Measurements from ENCODE around the gene TBX19.
A peak's percentile ranks its signal among the peaks of the same experiment; 100 is the strongest.
"Not testable (repeated sequence)": the region's sequence is repeated elsewhere in the genome, so short reads cannot be mapped to it uniquely, and the experiment has no call there.

Gene TBX19

DNA sequence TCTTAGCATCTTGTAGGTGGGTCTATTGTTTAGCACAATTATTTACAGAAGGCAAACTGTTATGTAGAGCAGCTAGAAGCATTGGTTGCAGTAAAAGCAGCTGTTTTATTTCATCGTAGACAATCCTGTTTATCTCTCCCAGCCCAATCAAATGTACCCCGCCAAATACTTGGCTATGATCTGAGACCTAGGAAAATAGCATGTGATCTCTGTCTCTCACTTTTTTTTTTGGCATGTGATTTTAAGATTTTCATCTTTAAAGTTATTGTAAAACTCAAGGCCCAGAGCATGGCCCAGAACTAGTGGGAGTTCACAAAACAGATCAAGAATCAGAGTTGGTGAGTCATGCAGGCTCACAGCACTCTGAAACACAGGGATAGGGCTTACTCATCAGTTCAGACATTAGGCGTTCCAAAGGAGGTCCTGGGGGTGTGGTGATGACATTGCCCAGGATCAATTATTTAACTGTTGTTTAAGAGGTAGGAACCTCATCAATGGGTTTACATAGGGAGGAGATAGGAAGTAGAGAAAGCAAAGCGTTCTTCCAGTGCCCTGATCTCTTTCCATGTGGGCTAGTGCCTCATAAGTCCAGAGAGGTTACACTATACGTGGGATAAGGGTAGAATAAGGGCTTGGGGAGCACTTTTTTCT, 40.2 kb downstream of the TBX19 start:
- no peak for DNase-seq (ENCODE audit: low read depth in 2 of 2)

- no peak for DNase-seq (ENCODE audit: low read depth in 2 of 2)
Measured at GRCh38 chr1:168321945-168322344, 41.3 kb downstream of the TBX19 start.

DNA sequence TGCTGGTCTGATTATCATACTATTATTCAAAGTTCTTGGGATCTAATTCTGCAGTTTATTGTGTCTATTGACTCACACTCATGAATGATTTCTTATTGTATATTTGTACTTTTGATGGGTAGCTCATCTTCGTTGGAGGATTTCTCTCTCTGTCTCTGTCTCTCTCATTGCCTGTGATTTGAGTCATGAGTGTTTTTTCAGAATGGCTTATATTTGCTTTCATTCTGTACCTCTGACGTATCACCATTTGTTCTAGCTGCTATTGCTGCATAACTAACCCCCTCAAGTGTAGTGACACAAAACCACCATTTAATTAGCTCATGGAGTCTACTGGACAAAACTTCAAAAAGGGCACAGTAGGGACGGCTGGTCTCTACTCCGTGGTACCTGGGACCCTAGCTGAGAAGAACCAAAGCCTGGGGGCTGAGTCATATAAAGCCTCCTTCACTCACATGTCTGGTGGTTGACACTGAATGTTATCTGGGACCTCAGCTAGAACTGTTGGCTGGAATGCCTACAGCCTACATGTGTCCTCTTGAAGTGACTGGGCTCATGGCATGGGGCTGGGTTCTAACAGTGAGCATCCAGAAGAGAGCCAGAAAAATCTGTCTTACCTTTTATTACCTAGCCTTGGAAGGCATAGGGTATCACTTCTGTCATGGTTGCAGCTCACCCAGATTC, 44.2 kb downstream of the TBX19 start:
- DNase-seq (ENCODE audit: low read depth in 2 of 2) = no peak

GRCh38 chr1:168328731-168329364, 48.2 kb downstream of the TBX19 start:
- DNase-seq (ENCODE audit: low read depth in 2 of 2) = no peak

DNA sequence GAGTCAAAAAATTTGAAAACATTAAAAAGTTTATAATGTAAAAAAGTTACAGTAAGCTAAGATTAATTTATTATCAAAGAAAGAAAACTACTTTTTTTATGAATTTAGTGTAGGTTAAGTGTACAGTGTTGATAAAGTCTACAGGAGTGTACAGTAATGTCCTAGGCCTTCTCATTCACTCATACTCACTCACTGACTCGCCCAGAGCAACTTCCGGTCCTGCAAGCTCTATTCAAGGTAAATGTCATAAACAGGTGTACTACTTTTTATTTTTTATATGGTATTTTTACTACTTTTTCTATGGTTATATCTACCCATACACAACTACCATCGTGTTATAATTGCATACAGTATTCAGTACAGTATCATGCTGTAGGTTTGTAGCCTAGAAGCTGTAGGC, 49.6 kb downstream of the TBX19 start:
- no peak for DNase-seq (ENCODE audit: low read depth in 2 of 2)

DNA sequence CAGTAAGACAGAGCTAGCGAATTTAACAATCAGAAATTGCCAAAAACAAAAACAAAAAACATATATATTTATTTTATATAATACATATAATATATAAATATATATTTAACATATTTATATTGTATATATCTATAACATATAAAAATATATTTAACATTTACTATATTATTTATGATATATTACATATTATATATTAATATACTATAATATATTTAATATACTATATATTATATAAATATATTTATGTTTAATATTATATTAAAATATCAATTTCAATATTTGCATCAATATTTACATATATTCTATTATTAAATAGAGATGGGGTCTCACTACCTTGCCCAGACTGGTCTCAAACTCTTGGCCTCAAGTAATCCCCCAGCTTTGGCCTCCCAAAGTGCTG, 50.9 kb downstream of the TBX19 start:
- DNase-seq (ENCODE audit: low read depth in 2 of 2) = no peak

DNA sequence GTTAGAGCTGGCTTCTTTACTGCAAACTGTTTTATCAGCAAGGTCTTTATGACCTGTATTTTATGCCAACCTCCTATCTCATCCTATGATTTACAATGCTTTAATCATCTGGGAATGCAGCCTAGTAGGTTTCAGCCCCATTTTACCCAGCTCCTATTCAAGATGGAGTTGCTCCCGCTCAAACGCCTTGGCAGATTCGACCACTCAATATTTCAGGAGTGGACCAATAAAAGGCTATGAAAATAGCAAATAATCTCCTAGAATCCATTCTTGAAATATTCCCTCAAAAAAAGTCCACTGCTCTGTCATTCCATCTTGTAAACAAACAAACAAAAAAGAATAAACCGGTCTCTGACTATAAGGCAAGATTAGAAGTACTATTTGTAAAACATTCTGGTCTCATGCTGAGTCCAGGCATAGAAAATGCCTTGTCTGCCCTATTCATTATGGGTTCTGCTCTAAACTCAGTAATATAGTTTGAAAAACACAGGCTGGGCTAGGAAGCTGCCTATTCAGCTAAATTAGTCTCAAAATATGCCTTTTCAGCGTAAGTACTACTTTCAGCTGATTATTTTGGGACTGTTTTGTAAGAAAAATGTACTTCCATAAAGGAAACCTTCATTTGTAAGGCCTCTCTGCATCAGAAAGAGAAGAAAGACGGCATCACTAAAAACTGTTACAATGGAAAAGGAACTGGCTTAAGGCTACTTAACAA, 53.0 kb downstream of the TBX19 start:
- DNase-seq (ENCODE audit: low read depth in 2 of 2) = no peak

GRCh38 chr1:168335500-168335899, 54.8 kb downstream of the TBX19 start:
- DNase-seq (ENCODE audit: low read depth in 2 of 2) = no peak

DNA sequence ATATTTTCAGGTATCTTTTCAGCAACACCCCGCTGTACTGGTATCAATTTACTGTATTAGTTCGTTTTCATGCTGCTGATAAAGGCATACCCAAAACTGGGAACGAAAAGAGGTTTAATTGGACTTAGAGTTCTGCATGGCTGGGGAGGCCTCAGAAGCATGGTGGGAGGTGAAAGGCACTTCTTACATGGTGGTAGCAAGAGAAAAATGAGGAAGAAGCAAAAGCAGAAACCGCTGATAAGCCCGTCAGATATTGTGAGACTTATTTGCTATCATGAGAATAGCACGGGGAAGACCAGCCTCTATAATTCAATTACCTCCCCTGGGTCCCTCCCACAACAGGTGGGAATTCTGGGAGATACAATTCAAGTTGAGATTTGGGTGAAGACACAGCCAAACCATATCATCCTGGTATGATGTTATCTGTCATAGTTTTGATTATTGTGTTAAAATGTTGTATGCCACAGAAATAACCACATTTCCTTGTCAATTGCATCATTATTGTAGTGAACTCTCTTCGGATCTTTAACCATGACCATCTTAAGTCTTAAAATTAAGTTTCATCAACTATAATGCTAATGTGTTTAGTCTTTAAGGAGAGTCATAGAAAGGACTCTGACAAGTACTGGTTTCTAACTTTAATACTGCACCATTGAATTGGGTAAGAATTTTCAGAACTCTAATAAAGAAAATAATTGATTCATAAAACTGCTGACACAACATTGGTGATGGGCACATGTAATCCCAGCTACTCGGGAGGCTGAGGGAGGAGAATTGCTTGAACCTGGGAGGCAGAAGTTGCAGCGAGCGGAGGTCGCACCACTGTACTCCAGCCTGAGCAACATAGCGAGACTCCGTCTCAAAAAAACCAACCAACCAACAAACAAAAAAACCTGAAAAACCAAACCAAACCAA, 58.2 kb downstream of the TBX19 start:
- DNase-seq (ENCODE audit: low read depth in 2 of 2) = no peak

DNA sequence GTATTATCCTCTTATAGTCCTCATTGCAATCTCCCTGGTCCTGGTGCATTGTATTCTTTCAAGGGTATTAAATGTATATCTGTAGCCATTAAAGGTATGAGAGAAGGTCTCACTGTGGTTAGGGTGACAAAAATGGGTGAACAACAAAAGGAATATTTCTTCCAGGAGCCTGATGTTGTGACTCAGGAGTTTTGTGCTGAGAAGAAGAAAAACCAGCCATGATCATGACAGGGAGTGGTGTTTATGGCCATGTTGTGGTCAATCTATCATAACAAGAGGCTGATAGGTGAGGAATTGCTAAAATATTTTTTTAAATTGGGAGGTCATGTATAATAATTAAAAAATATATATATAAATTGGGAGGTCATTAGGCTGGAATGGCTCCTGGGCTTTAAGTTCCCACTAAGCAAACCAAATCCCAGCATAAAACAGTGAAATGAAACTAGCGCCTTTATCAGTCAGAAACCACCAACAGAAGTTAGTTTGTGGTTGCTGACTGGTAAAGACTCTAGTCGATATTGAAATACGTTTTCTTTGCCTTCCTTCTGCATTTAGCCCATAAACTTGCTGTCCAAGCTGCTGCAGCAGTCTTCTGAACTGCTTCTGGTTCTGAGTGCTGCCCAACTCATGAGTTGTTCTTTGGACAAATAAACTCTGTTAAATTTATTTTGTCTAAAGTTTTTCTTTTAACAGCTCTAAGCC, 60.3 kb downstream of the TBX19 start:
- no peak for DNase-seq (ENCODE audit: low read depth in 2 of 2)

DNA sequence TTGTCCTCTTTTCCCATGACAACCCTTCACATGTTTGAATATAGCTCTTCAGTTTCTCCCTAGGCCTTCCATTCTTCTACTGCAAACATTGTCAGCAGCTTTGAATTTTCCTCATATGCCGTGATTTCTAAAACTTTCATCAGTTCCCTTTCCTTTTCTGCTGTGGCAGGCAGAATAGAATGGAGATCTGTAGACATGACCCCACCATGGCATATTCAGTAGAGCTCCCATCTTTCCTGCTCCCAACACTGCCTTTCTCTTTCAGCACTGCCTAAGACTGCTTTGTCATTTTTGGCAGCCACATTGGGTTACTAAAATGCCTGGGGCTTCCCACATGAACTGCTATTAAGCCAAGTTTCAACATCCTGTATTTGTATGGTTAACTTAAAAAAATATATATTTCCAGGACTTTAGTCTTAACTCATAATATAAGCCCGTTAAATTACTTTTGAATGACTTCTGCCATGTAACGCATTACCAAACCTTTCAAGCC, 60.9 kb downstream of the TBX19 start:
- no peak for DNase-seq (ENCODE audit: low read depth in 2 of 2)

DNA sequence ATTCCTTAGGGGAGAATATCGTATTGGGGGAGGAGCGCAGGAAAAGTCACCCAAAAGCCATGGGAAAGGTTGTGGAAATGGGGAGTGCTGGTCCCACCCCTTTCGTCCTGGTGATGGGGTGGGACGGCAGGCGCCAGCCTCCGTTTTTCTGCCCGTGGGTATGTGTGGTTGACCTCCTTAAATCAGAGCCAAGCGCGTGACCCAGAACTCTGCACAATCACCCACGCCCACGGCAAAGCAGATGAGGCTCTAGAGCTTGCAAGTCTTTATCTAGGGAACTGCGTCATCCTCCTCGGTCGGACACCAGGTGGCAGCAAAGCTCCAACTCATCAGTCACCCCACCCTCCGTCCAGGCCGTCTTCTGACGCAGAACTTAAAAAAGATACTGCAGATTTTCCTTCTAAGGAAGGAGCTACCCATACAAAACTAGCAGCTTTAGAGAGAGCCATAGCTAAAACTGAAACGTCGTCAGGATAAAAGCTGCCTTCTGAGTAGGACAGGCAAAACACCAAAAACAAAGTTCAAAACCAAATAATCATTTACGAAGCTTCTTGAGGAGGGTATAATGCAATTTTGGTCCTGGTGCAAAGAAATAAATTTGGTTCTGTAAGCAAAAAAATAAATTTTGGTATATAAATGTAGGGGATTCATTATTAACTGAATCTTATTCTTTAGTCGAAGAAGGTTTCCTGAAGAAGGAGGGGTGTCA, 62.0 kb downstream of the TBX19 start:
- DNase-seq (ENCODE audit: low read depth in 2 of 2) = peak; percentile 79 to 87

- no peak for DNase-seq (ENCODE audit: low read depth in 2 of 2)
Measured at GRCh38 chr1:168343566-168343965, 62.9 kb downstream of the TBX19 start.

GRCh38 chr1:168344517-168344916, 63.8 kb downstream of the TBX19 start:
- no peak for DNase-seq (ENCODE audit: low read depth in 2 of 2)

DNA sequence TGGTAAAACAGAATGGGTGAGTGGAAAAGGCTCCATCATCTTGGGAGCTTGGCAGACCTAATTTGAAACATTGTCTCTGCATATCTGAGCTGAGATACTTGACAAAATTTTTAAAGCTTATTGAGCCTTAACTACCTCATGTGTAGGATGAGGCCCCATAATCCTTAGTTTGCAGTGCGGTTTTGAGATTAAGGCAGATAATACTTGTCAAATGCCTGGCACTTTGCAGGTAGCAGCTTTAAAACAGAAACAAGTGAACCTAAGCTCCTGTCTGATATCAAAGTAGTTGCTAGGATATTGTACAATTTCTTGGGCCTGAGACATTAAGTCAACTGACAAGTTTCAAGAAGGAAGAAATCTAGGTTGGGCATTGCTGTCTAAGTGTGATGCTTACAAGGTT, 65.3 kb downstream of the TBX19 start:
- no peak for DNase-seq (ENCODE audit: low read depth in 2 of 2)

DNA sequence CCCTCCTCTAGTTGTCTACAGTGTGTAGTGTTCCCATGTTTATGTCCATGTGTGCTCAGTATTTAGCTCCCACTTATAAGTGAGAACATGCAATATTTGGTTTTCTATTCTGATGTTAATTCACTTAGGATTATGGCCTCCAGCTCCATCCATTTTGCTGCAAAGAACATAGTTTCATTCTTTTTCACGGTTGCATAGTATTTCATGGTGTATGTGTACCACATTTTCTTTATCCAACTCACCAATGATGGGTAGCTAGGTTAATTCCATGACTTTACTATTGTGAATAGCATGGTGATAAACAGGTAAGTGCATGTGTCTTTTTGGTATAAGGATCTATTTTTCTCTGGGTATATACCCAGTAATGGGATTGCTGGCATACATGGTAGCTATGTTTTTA, 67.0 kb downstream of the TBX19 start:
- no peak for DNase-seq (ENCODE audit: low read depth in 2 of 2)

DNA sequence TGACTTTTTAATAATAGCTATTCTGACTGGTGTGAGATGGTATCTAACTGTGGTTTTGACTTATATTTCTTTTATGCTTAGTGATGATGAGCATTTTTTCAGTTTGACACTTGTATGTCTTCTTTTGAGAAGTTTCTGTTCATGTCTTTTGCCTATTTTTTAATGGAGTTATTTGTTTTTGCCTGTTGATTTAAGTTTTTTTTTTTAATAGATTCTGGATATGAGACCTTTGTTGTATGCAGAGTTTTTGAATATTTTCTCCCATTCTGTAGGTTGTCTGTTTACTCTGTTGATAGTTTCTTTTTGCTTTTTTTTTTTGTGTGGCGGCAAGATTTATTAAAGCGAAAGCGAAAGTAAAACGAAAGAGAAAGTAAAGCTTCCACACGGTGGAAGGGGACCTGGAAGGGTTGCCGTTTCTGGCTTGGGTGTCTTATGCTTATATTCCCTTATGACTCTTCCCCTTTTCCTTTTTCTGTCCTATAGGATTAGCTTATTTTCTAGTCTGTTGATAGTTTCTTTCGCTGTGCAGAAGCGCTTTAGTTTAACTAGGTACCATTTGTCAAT, 67.6 kb downstream of the TBX19 start:
- no peak for DNase-seq (ENCODE audit: low read depth in 2 of 2)

DNA sequence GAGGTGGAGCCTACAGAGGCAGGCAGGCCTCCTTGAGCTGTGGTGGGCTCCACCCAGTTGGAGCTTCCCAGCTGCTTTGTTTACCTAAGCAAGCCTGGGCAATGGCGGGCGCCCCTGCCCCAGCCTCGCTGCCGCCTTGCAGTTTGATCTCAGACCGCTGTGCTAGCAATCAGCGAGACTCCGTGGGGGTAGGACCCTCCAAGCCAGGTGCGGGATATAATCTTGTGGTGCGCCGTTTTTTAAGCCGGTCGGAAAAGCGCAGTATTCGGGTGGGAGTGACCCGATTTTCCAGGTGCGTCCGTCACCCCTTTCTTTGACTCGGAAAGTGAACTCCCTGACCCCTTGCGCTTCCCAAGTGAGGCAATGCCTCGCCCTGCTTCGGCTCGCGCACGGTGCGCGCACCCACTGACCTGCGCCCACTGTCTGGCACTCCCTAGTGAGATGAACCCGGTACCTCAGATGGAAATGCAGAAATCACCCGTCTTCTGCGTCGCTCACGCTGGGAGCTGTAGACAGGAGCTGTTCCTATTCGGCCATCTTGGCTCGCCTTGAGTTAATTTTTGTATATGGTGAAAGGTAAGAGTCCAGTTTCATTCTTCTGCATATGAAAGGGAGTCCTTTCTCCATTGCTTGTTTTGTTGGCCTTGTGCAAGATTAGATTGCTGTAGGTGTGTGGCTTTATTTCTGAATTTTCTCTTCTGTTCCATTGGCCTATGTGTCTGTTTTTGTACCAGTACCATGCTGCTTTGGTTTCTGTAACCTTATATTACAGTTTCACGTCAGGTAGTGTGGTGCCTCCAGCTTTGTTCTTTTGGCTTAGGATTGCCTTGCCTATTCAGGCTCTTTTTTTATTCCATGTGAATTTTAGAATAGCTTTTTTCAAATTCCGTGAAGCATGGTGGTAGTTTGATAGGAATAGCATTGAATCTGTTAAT, 73.9 kb downstream of the TBX19 start:
- DNase-seq (ENCODE audit: low read depth in 2 of 2) = not testable (repeated sequence)
